ENCODE data around the gene KCNG1.

KCNG1 gene

GRCh38 chr20:51061418-51062045, 38.6 kb upstream of the KCNG1 start:
- no peaks in the 10 kb centered on the region for H3K9me2 ChIP-seq (replicated peaks; ENCODE audit: low read depth, low read length)
- H4K20me1 ChIP-seq (ENCODE audit: insufficient read depth, low read length, poor library complexity, severe bottlenecking) = no peaks in the 10 kb centered on the region
- H2AFZ ChIP-seq (ENCODE audit: low read length) = no peak overlapping the region
- H3K9ac ChIP-seq (ENCODE audit: low read depth, low read length, poor library complexity, severe bottlenecking) = no peak overlapping the region
- H3F3A ChIP-seq (ENCODE audit: low read depth) = no peaks in the 10 kb centered on the region
- H3K27me3 ChIP-seq (ENCODE audit: insufficient read depth, low read length, poor library complexity, severe bottlenecking) = no peaks in the 10 kb centered on the region
- H3K36me3 ChIP-seq (ENCODE audit: insufficient read depth, low read length) = no peaks in the 10 kb centered on the region
- H3K4me1 ChIP-seq (ENCODE audit: insufficient read depth, low read length, poor library complexity, severe bottlenecking) = no peaks in the 10 kb centered on the region
- H3K9me3 ChIP-seq (ENCODE audit: insufficient read depth, low read depth, low read length) = no peaks in the 10 kb centered on the region
- H3K4me3 ChIP-seq (ENCODE audit: low read length, poor library complexity, severe bottlenecking) = no peak overlapping the region
- TF ChIP-seq EZH2phosphoT487 (IDR thresholded peaks at IDR 0.05; ENCODE audit: borderline replicate concordance) (no peak), CTCF (conservative IDR thresholded peaks at IDR 0.05; ENCODE audit: low read length) (no peak)
- H3K79me2 ChIP-seq (ENCODE audit: insufficient read depth, low read length) = no peaks in the 10 kb centered on the region
- no peak overlapping the region for H3K4me2 ChIP-seq (ENCODE audit: low read depth, low read length, poor library complexity, severe bottlenecking)

- H3K27me3 ChIP-seq (ENCODE audit: insufficient read depth, low read length, poor library complexity, severe bottlenecking) = no peaks in the 10 kb centered on the region
- H2AFZ ChIP-seq (ENCODE audit: low read length) = no peak overlapping the region
- no peaks in the 10 kb centered on the region for H3K79me2 ChIP-seq (ENCODE audit: insufficient read depth, low read length)
- no peak overlapping the region for H3K4me2 ChIP-seq (ENCODE audit: low read depth, low read length, poor library complexity, severe bottlenecking)
- no peak for TF ChIP-seq CTCF (conservative IDR thresholded peaks at IDR 0.05; ENCODE audit: low read length)
- no peak for TF ChIP-seq EZH2phosphoT487 (IDR thresholded peaks at IDR 0.05; ENCODE audit: borderline replicate concordance)
- no peaks in the 10 kb centered on the region for H3K9me2 ChIP-seq (replicated peaks; ENCODE audit: low read depth, low read length)
- H3K36me3 ChIP-seq (ENCODE audit: insufficient read depth, low read length) = no peaks in the 10 kb centered on the region
- H3K4me1 ChIP-seq (ENCODE audit: insufficient read depth, low read length, poor library complexity, severe bottlenecking) = no peaks in the 10 kb centered on the region
- no peak overlapping the region for H3K4me3 ChIP-seq (ENCODE audit: low read length, poor library complexity, severe bottlenecking)
- H4K20me1 ChIP-seq (ENCODE audit: insufficient read depth, low read length, poor library complexity, severe bottlenecking) = no peaks in the 10 kb centered on the region
- H3F3A ChIP-seq (ENCODE audit: low read depth) = no peaks in the 10 kb centered on the region
- no peaks in the 10 kb centered on the region for H3K9me3 ChIP-seq (ENCODE audit: insufficient read depth, low read depth, low read length)
- H3K9ac ChIP-seq (ENCODE audit: low read depth, low read length, poor library complexity, severe bottlenecking) = no peak overlapping the region
Observed at GRCh38 chr20:51060301-51060700, 37.4 kb upstream of the KCNG1 start.

- no peaks in the 10 kb centered on the region for H3K36me3 ChIP-seq (ENCODE audit: insufficient read depth, low read length)
- H3K79me2 ChIP-seq (ENCODE audit: insufficient read depth, low read length) = no peaks in the 10 kb centered on the region
- H3F3A ChIP-seq (ENCODE audit: low read depth) = no peaks in the 10 kb centered on the region
- no peak overlapping the region for H3K9ac ChIP-seq (ENCODE audit: low read depth, low read length, poor library complexity, severe bottlenecking)
- no peaks in the 10 kb centered on the region for H4K20me1 ChIP-seq (ENCODE audit: insufficient read depth, low read length, poor library complexity, severe bottlenecking)
- no peak overlapping the region for H3K4me3 ChIP-seq (ENCODE audit: low read length, poor library complexity, severe bottlenecking)
- H3K4me2 ChIP-seq (ENCODE audit: low read depth, low read length, poor library complexity, severe bottlenecking) = no peak overlapping the region
- no peaks in the 10 kb centered on the region for H3K9me3 ChIP-seq (ENCODE audit: insufficient read depth, low read depth, low read length)
- H3K4me1 ChIP-seq (ENCODE audit: insufficient read depth, low read length, poor library complexity, severe bottlenecking) = no peaks in the 10 kb centered on the region
- no peak overlapping the region for H2AFZ ChIP-seq (ENCODE audit: low read length)
- H3K9me2 ChIP-seq (replicated peaks; ENCODE audit: low read depth, low read length) = no peaks in the 10 kb centered on the region
- TF ChIP-seq CTCF (conservative IDR thresholded peaks at IDR 0.05; ENCODE audit: low read length) = no peak
- no peak for TF ChIP-seq EZH2phosphoT487 (IDR thresholded peaks at IDR 0.05; ENCODE audit: borderline replicate concordance)
- H3K27me3 ChIP-seq (ENCODE audit: insufficient read depth, low read length, poor library complexity, severe bottlenecking) = no peaks in the 10 kb centered on the region
Observed at GRCh38 chr20:51059862-51060261, 37.0 kb upstream of the KCNG1 start.
